Measurements from ENCODE around the gene C4orf51.

GRCh38 chr4:145739845-145740244 lies 59.9 kb downstream of the C4orf51 start:
- TF ChIP-seq, protein P1, sequence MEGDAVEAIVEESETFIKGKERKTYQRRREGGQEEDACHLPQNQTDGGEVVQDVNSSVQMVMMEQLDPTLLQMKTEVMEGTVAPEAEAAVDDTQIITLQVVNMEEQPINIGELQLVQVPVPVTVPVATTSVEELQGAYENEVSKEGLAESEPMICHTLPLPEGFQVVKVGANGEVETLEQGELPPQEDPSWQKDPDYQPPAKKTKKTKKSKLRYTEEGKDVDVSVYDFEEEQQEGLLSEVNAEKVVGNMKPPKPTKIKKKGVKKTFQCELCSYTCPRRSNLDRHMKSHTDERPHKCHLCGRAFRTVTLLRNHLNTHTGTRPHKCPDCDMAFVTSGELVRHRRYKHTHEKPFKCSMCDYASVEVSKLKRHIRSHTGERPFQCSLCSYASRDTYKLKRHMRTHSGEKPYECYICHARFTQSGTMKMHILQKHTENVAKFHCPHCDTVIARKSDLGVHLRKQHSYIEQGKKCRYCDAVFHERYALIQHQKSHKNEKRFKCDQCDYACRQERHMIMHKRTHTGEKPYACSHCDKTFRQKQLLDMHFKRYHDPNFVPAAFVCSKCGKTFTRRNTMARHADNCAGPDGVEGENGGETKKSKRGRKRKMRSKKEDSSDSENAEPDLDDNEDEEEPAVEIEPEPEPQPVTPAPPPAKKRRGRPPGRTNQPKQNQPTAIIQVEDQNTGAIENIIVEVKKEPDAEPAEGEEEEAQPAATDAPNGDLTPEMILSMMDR (IDR thresholded peaks at IDR 0.05): no peak
- TF ChIP-seq POLR2A (IDR thresholded peaks at IDR 0.05): no peak

Measured in uterus (tissue), 2 donors.